ENCODE measurements around the gene ANKS1B.
"Not testable (repeated sequence)": the region's sequence is repeated elsewhere in the genome, so short reads cannot be mapped to it uniquely, and the experiment has no call there.

ANKS1B gene

GRCh38 chr12:98837134-98837752 lies 1147.5 kb downstream of the ANKS1B start:
- DNase-seq, result not testable (repeated sequence)

- DNase-seq, result no peak
Observed at GRCh38 chr12:98830657-98831056, 1154.1 kb downstream of the ANKS1B start.

GRCh38 chr12:98828802-98829600 lies 1155.7 kb downstream of the ANKS1B start:
- no peak for DNase-seq

GRCh38 chr12:98823012-98823411 lies 1161.7 kb downstream of the ANKS1B start:
- no peak for DNase-seq

- DNase-seq, result no peak
Observed at GRCh38 chr12:98821866-98822265, 1162.9 kb downstream of the ANKS1B start.

GRCh38 chr12:98821232-98821631 lies 1163.5 kb downstream of the ANKS1B start:
- DNase-seq, result no peak

GRCh38 chr12:98819821-98820404 lies 1164.8 kb downstream of the ANKS1B start:
- DNase-seq, result no peak

GRCh38 chr12:98819071-98819470 lies 1165.7 kb downstream of the ANKS1B start:
- no peak for DNase-seq

- DNase-seq, result no peak
Observed at GRCh38 chr12:98818239-98818638, 1166.5 kb downstream of the ANKS1B start.

- no peak for DNase-seq
Observed at GRCh38 chr12:98817742-98818141, 1167.0 kb downstream of the ANKS1B start.

- DNase-seq, result no peak
Observed at GRCh38 chr12:98816720-98817119, 1168.0 kb downstream of the ANKS1B start.

- no peak for DNase-seq
Observed at GRCh38 chr12:98814254-98814653, 1170.5 kb downstream of the ANKS1B start.

GRCh38 chr12:98812225-98812624 lies 1172.5 kb downstream of the ANKS1B start:
- no peak for DNase-seq

GRCh38 chr12:98808243-98808875 lies 1176.4 kb downstream of the ANKS1B start:
- DNase-seq, result no peak

GRCh38 chr12:98807187-98807586 lies 1177.5 kb downstream of the ANKS1B start:
- no peak for DNase-seq

- no peak for DNase-seq
Observed at GRCh38 chr12:98803468-98804209, 1181.1 kb downstream of the ANKS1B start.

- DNase-seq, result no peak
Observed at GRCh38 chr12:98799822-98800221, 1184.9 kb downstream of the ANKS1B start.

GRCh38 chr12:98799146-98799810 lies 1185.5 kb downstream of the ANKS1B start:
- DNase-seq, result no peak

GRCh38 chr12:98797200-98797599 lies 1187.5 kb downstream of the ANKS1B start:
- no peak for DNase-seq

GRCh38 chr12:98796745-98797144 lies 1188.0 kb downstream of the ANKS1B start:
- DNase-seq, result no peak

GRCh38 chr12:98793121-98793520 lies 1191.6 kb downstream of the ANKS1B start:
- DNase-seq, result no peak

- no peak for DNase-seq
Observed at GRCh38 chr12:98791406-98791805, 1193.3 kb downstream of the ANKS1B start.

All from hematopoietic multipotent progenitor cell treated with erythropoietin and hydrocortisone succinate and interleukin-3 and kit ligand, for 6 days (in vitro differentiated cells).